Stimulated activated CD8-positive, alpha-beta memory T cell treated with anti-CD3 and anti-CD28 coated beads, Interleukin-12 subunit alpha, Interleukin-12 subunit beta, amount 100 ng/mL, for 1 hour (primary cell): ENCODE results near the gene ANKRD62.
"Not testable (repeated sequence)": the region's sequence is repeated elsewhere in the genome, so short reads cannot be mapped to it uniquely, and the experiment has no call there.

Source experiments
- DNase-seq: peaks from one replicate; pipeline ENCODE4 v3.0.0-alpha.2; 2020; ENCODE audit warnings: low read depth

The ANKRD62 gene

DNA sequence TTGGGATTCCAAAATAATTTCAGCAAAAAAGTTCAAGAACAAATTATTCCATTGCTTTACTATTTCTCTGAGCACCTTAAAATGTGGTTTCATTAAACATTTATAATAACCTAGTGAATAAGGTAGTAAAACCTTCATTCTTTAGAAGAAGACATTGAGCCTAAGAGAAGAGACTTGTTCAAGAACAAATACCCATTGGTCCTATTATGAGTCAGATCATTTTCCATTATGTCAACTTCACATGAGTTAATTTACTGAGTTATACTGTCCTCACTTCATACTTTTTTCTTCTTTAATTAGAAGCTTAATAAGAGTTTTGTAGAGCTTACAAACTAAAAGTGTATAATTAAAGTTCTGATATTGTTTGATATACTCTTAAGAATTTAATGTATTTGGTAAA is 5.5 kb downstream of the ANKRD62 start:
- DNase-seq = no peak

DNA sequence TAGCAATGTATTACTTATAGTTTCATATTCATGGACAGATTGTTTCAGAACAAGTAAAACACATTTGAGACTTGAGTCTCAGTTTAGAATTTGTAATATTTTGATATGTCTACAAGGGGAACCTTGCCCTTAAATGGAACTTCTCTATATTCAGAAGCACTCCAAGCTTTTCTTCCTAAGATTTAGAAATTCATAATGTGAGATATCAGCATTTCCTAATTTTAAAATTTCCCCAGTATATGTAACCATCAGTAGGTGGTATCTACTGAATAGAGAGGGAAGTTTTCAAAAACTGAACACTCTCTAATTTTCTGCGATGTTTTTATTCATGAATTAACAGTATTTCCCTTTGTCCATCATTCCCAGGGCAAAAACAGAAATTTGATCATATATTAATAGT is 7.6 kb downstream of the ANKRD62 start:
- no peak for DNase-seq

DNA sequence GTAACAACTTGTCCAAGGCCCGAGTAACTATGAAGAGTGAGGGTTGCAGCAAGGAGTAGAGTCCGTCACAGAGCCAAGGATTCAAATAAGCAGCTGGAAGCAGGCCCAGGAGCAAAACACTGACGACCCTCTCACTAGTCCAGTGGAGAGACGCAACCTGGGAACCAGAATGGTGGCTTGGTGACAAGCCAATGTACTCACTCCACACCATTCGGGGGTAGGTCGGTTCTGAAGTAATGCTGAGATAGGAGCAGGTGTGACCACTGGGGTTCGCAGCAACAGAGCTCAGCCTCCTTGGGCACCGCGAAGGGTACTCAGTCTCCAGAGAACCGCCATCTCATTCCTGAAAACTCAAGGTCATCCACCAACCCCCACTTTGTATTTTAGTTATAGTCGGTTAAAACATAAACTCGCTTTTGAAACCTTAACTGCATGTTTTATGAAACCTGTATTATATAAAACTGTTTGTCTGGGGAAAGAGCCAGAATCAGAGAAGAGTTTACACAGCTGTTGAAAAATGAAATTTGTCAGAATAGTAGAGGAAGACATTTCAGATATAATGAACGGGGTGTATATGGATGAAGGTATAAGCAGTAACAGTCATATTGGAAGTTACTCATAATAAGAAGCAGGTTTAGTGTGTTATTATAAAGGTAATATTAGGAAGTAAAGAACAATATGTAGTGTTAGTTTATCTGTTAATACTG is 8.6 kb downstream of the ANKRD62 start:
- no peak for DNase-seq

DNA sequence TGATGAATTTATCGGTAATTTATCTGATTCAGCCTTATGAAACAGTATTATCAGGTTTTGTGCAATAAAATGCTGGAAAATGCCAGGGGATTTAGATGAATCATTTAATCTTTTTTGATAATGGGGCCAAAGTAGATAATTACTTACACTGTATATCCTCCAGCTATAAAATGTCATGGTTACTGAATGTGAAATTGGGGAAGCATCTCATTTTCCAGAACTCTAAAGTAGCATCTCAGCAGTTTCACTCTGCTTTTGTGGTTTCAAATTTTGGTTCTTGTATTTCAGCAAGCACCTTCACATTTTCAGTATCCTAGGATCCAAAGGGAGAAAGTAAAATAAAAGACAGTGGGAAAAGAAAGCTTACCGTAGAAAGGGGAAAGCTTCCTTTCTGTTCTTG is 12.8 kb downstream of the ANKRD62 start:
- DNase-seq = no peak

DNA sequence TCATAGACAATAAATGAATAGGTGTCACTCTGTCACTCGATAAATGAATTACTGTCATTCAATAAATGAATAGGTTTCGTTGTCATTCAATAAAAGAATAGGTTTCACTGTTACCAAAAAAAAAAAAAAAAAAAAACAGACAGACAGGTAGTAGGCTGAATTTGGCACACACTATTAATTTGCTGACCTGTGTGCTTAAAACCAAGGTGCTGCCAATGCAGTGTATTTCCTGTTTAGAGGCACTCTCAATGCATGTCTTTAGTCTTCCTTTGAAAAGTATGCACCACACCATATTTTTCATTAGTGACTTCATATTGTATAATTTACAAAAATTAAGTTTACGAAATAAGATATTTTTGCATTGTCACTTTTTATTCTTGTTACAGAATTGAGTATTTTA is 16.2 kb downstream of the ANKRD62 start:
- DNase-seq = no peak

DNA sequence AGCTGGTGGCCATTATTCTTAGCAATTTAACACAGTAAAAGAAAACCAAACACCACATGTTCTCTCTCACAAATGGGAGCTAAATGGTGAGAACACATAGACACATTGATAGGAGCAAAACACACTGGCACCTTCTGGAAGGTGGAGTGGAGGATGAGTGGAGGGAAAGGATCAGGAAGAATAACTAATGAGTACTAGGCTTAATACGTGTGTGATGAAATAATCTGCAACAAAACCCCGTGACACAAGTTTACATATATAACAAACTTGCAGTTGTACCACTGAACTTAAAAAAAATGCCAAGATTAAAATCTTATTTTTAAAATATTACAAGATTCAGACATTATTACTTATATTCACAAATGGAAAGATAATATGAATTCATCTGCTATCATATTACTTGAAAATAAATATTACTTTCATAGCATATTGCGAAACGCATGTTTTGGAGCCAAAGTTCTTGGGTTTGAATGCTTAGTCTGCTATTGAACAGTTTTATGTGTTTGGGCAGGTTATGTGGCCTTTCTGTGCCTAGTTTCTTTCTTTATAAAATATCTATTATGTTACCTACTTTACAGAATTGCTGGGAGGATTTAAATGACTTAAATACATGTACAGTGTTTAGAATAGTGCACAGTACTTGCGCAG is 20.5 kb downstream of the ANKRD62 start:
- no peak for DNase-seq

DNA sequence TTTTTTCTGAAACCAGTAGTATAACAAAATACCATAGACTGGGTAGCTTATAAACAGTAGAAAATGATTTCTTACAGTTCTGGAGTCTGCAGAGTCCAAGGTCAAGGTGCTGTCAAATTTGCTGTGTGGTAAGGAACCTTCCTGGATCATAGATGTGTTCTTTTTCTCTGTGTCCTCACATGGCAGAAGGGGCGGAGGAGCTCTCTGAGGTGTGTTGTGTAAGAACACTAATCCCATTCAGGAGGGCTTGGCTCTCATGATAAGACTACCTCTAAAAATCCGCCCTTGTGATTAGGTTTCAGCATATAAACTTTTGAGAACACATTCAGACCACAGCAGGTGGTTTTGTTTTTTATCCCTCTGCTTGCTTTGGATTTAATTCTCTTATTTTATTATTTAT is 25.7 kb downstream of the ANKRD62 start:
- DNase-seq = no peak

DNA sequence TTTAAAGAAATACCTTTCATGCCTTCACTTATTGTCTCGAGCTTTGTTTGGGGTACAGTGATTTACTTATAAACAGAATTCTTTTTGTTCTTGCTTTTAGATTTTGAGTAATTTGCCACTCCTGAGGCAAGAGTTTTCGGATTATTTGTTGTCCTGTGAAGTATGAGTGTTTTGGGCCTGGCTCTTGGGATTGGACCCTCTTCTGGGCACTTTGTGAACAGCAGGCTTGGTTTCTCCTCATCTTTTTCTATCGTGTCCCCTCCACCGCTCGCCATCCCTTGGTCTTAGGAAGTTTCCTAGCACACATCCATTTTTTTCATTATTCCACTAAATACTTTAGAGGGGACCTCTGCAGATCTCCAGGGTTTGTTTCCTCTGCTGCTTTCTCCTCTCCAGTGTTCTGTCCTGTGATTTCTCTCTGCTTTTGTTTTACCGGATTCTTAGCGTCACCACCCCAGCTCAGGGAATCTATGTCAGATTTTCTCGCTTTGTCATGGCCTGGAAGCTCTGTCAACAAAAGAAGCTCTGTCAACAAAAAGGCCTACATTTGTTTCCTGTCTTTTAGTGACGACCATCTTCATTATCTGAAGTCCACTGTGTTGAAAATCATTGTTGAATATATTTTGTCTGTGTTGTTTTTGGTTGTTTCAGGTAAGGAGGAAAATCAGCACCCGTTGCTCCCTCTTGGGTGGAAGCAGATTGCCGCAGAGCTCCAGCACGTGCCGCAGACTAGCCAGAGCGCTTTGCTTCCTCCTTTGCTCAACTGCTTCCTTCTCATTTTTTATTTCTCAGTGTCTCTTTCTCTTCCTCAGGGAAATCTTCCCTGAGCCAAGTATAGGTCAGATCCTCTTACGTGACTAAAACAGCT is 27.8 kb downstream of the ANKRD62 start:
- DNase-seq = no peak

DNA sequence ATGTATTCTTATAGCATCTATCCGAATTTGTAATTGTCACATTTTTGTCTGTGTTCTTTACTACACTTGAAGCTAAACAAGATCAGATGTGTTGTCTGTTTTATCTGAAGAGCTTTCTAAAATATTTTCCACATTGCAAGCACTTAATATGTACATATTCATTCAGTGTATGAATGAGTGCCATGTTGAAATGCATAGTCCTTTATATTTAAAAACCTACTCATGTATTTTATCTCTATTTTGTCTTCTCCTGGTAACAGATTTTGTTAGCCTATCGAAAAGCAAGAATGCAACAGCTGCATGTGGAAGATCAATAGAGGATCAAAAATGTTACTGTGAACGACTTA is 28.4 kb downstream of the ANKRD62 start:
- not testable (repeated sequence) for DNase-seq

DNA sequence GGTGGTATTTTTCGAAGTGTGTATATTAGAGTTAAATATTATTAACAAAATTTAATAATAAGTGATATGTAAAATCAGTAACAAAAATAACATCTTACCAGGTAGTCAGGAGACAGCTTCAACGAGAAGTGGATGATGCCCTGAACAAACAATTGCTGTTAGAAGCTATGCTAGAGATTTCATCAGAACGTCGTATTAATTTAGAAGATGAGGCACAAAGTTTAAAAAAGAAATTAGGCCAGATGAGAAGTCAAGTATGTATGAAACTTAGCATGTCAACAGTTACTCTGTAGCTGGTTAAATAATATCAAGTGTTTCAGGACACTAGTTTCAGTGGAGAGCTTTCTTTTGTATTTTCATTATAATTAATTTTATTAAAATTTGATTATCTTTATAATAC is 34.0 kb downstream of the ANKRD62 start:
- DNase-seq = not testable (repeated sequence)

DNA sequence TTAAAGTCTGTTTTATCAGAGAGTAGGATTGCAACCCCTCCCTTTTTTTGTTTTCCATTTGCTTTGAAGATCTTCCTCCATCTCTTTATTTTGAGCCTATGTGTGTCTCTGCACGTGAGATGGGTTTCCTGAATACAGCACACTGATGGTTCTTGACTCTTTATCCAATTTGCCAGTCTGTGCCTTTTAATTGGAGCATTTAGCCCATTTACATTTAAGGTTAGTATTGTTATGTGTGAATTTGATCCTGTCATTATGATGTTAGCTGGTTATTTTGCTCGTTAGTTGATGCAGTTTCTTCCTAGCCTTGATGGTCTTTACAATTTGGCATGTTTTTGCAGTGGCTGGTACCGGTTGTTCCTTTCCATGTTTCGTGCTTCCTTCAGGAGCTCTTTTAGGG is 45.2 kb downstream of the ANKRD62 start:
- DNase-seq = not testable (repeated sequence)

DNA sequence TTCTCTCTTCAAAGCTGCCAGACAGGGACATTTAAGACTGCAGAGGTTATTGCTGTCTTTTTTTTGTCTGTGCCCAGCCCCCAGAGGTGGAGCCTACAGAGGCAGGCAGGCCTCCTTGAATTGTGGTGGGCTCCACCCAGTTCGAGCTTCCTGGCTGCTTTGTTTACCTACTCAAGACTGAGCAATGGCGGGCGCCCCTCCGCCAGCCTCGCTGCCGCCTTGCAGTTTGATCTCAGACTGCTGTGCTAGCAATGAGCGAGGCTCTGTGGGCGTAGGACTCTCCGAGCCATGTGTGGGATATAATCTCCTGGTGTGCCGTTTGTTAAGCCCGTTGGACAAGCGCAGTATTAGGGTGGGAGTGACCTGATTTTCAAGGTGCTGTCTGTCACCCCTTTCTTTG is 47.2 kb downstream of the ANKRD62 start:
- DNase-seq = not testable (repeated sequence)

DNA sequence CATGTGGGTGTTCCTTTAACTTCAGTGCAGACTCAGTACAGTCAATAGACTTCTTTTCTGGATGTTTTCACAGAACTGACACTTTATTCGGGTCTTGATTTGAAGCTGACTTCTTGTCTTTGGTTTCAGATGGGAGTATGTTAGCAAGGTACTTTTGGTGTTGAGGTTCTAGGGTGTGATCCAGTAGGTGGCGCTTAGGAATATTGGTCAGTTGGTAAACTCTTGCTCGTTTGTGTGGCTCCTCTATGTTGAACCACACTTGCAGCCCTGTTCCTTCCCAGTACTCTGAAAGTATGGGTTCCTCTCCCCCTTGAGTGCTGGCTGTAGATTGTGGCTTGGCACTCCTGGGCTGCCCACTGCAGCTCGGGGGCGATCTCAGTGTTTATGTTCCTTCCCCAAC is 48.1 kb downstream of the ANKRD62 start:
- not testable (repeated sequence) for DNase-seq

DNA sequence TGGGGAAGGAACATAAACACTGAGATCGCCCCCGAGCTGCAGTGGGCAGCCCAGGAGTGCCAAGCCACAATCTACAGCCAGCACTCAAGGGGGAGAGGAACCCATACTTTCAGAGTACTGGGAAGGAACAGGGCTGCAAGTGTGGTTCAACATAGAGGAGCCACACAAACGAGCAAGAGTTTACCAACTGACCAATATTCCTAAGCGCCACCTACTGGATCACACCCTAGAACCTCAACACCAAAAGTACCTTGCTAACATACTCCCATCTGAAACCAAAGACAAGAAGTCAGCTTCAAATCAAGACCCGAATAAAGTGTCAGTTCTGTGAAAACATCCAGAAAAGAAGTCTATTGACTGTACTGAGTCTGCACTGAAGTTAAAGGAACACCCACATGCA is 55.8 kb downstream of the ANKRD62 start:
- not testable (repeated sequence) for DNase-seq

DNA sequence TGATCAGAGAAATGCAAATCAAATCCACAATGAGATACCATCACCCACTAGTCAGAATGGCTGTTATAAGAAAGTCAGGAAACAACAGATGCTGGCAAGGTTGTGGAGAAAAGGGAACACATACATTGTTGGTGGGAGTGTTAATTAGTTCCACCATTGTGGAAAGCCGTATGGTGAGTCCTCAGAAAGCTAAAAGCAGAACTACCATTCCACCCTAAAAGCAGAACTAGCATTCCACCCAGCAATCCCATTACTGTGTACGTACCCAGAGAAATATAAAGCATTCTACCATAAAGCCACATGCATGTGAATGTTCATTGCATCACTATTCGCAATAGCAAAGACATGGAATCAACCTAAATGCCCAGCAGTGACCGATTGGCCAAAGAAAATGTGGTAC is 60.7 kb downstream of the ANKRD62 start:
- no peak for DNase-seq

DNA sequence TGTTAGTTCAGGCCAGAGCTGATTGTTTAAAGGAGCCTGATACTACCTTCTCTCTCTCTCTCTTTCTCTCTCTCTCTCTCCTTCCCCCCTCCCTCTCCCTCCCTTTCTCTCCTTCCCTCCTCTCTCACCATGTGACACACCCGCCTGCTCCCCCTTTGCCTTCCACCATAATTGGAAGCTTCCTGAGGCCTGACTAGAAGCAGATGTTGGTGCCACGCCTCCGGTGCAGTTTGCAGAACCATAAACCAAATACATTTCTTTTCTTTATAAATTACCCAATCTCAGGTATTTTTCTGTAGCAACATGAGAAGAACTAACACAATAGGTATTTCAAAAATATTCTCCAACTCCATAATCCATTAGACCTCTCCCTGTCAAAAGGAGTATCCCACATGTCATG is 62.4 kb downstream of the ANKRD62 start:
- DNase-seq = no peak

DNA sequence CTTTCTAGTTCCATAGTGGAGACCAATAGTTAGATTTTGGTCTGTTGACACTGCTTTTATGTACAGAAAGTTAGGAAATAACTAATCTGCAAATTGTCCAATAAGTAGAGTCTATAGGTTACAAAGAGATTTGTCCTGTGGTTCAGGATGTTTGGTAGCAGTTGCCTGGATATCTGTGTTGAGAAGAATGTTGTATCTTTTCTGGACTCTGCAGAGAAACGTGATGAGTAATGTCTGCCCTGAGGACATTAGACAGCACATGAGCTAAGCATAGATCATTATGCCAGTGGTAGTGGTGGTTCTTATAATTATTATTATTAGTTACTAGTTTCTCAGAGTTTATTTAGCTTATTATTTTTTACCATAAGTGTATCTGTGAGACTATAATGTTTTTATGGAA is 65.8 kb downstream of the ANKRD62 start:
- no peak for DNase-seq

DNA sequence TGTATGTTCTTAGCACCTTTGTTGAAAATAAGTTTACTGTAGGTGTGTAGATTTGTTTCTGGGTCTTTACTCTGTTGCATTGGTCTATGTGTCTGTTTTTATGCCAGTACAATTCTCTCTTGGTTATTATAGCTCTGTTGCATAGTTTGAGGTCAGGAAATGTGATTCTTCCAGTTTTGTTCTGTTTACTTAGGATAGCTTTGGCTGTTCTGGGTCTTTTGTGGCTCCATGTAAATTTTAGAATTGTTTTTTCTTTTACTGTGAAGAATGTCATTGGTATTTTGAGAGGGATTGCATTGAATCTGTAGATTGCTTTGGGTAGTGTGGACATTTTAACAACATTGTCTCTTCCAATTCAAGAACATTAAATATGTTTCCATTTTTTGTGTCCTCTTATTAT is 69.1 kb downstream of the ANKRD62 start:
- no peak for DNase-seq

DNA sequence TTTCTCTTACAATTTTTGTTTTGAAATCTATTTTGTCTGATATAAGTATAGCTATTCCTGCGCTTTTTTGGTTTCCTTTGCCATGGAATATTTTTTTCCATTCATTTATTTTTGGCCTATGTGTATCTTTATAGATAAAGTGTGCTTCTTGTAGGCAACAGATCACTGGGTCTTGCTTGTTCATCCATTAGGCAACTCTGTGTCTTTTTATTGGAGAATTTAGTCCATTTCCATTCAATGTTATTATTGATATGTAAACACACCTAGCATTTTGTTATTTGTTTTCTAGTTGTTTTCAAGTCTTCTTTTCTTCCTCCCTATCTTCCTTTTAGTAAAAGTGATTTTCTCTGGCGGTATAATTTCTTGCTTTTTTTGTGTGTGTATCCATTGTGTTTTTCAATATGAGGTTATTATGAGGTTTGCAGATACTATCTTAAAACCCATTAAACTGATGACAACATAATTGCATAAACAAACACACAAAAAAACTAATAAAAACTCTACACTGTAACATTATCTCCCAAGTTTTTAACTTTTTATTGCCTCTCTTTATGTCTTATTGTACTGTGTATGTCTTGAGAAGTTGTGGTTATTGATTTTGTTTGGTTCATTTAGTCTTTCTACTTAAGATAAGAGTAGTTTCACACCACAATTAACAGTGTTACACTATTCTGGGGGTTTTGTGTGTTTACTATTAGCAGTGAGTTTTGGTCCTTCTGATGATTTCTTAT is 71.6 kb downstream of the ANKRD62 start:
- DNase-seq = no peak
